Activated T-cell treated with anti-CD3 and anti-CD28 coated beads for 24 hours (primary cell): ENCODE data around the gene KRT40.

Source experiments
- DNase-seq: peaks from one replicate; pipeline ENCODE4 v3.0.0-alpha.2; 2020; ENCODE audit warnings: low read depth

Gene KRT40

DNA sequence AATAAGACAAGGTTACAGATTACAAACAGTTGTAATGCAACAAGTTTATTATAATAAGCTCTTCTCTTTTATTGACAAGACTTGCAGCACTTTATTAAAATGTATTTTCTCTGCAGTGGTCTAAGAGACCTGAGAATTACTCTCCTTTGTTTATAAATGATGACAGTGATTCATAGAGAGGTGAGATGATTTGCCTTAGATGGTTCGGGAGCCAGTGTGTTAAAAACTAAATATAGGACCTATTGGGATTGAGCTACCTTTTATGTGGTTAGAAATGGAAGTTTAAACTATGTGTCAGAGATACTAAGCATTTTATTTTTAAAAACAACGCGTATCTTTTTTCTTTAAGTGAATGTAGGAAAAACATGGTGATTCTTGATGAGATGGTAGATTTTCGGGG lies 12.7 kb upstream of the KRT40 start:
- DNase-seq, result no peak

DNA sequence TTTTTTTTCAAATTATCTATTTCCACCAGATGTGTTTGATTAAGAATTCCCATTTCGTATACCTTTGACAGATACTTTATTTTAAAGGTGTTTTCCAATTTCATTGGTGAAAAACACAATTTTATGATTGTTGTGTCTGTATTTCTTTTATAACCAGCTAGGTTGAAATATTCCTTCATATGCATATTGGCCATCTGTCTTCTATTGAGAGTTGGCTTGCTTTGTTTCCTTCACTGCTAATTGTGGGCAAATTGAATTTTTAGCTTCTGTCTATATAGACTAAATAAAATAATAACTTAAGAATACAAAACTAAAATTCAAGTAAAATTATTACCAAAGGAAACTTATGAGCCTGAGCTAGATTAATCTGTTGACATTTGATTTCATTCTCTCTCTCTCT lies 11.0 kb upstream of the KRT40 start:
- DNase-seq, result no peak

DNA sequence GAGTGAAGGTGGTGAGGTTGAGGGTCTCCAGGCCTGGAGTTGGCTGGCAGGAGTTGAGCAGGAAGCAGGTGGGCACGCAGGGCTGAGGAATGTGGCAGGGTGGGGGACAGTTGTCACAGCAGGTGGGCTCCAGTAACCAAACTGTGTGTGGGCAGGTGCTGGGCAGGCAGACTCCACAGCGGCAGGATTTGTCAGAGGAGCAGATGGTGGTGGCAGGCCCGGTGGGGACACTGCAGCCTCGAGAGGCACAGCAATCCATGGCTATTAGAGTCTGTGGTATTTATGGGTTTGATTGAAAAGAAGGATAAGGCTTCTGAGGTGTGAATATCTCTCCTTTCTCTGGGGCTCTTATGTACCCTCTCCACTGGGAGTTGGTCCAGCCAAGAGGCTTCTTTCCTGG lies 9.7 kb upstream of the KRT40 start, which contains the start of gene KRTAP3-3:
Gene KRTAP3-3, minus strand, starts transcription at position 326 of the 400 bp plus-strand sequence. Its CDS starts 67 bp downstream, at position 259.
- no peak for DNase-seq

DNA sequence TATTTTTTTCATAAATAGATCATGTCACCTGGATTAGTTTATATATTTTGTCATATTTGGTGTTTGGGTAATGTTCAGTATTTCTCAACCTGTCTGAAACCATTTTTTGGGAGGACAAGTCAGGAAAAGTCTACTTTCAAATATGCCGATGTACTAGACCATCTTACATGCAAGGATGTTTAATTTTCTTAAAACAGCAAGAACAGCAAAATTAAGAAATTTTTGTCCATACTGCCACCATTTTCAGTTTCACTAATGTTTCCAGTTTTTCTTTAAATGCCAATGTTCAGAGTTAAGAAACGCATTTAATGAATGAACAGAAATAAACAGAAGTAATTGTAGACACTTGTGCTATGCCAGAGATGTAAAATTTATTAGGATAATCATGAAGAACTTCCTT lies 9.0 kb upstream of the KRT40 start:
- no peak for DNase-seq

DNA sequence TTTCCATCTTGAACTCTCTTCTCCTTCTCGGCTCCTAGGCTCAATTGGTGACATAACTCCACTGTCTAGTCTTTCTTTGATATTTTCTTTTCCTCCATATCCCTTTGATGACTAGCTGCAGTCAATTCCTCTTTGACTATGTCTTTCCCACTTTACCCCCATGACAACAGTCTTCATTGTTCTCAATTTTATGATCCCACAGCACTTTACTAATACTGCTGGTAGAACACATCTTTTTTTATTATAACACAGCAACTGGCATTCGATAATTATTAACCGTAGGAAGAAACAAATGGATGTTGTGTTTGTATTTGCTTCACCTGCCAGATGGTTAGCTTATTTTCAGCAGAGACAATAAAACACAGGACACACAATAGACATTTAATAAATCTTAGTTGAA lies 8.5 kb upstream of the KRT40 start:
- DNase-seq, result no peak

DNA sequence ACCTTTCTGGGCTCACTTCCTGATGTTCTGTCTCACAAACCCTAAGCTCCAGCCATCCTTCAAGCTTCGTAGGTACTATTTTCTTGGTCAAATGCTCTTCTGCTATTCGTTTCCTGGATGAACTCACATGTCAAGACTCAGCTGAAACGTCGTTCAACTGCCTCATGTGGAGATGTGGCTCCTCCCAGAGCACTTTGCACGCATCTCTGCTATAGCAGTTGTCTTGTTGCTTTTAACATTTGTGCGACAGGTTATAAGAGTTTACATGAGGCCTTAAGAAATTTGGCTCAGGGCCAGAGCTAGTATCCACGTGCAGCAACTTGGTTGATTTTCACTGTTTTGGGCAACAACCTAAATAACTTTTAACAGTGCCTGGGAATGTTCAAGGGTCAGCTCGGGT lies 2.8 kb upstream of the KRT40 start:
- DNase-seq, result no peak

DNA sequence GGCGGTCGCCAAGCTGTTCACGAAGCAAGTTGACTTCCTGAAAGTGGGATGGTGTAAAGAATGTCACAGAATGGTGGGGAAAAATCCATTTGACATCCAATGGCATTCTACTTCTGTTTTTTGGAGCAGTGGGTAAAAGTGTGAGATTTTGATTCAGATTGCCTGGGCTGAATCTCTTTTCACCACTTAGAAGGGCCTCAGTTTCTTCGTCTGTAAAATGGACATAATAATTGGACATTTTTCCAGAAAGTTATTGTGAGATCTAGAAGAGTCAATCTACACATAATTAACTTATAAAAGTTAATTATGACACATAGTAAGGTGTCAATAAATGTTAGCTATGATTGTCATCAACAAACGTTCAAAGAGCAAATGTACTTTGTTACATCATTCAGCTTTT lies 3.0 kb downstream of the KRT40 start:
- no peak for DNase-seq

DNA sequence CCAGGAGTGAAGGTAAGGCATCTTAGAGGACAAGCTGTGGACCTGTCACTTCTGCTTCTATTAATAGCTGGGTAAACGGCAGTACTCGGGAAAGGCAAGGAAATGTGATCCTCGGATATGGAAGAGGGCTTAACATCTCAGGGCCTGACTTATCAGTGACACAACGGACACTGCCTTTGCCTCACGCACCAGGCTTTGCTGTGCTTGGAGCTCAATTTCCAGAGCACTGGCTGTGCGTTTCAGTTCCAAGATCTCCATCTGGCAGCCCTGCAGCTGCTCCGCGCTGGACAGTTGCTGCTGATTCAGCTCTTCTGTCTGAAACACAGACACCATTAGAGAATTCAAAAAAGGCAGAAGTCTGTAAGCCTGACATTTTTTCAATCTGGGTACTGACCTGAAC lies 3.5 kb downstream of the KRT40 start:
- DNase-seq, result no peak

DNA sequence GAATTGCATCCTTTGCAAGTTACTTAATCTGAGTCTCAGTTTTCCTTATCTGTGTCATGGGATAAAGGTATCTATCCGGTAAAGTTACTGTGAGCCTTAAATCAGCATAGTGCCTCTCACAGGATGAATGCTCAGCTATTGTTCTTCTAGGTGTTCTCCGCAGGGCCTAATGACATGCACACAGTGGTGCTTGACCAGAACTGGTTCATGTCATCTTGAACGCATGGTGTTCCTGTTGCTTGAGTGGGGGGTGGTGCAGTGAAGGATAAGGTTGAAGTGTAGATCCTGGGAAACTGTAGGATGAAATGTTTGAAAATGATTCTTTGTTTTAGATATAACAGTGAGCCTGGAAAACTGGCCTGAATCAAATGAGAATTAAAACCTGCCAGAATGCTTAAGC lies 4.0 kb downstream of the KRT40 start:
- DNase-seq, result no peak

DNA sequence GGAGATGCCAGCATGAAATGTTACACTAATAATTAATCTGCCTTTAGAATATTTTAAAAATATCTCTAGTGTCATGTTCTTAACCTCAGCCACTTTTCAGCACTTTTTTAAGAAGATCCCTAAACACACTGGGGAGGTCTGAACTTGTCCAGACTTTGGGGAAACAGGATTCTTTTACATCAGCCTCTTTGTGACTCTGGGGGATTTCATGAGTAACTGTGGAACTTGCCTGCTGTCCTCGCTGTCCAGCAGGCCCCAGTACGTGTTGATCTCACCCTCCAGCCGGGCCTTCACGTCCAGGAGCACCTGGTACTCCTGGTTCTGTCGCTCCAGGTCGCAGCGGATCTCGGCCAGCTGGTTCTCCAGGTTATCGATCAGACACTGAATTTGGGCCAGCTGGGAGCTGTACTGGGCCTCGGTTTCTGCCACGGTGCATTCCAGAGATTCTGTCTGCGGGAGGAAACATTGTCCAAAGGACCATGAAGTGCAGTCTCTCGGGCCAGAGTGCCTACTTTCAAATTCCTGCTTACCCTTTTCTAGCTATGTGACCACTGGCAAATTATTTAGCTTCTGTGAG lies 5.5 kb downstream of the KRT40 start:
- DNase-seq, result no peak

DNA sequence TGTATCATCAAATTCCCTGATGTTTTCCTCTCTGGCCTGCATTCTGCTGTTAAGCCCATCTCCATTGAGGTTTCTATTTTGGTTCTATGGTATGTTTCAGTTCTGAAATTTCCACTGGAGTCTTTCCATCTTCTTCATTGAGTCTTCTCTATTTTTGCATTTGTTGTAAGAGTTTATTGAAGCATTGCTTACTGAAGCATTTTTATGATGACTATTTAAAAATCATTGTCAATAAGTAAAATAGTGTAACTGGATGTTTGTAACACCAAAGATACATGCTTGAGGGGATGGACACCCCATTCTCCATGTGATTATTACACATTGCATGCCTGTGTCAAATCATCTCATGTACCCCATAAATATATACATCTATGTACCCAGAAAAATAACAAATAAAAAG lies 8.6 kb downstream of the KRT40 start:
- no peak for DNase-seq

DNA sequence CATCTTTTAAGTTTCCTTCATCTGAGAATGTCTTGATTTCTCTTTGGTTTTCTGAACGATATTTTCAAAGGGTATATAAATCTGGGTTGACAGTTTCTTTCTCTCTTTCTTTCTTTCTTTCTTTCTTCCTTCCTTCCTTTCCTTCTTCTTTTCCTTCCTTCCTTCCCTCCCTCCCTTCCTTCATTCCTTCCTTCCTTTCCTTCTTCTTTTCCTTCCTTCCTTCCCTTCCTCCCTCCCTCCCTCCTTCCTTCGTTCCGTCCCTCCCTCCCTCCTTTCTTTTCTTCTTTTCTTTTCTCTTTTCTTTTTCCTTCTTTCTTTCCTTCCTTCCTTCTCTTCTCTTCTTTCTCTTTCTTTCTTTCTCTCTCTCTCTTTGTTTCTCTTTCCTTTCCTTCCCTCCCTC lies 9.8 kb downstream of the KRT40 start:
- no peak for DNase-seq

DNA sequence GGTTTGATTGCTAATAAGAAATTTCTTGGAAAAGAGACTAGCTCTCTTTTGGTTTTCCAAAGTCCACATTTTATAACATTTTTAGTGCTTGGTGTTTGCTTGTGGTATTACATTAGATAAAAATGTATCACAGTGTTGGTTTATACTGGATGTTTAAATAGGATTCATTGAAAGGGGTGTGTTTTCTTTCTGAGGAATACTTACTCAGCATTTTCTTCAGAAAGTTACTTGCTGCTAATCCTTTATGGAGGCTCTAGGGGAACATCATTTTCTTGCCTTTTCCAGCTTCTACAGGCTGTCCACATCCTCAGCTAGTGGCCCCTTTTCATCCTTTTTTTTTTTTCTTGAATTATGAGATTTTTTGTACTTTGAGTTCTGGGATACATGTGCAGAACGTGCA lies 16.5 kb downstream of the KRT40 start:
- no peak for DNase-seq

DNA sequence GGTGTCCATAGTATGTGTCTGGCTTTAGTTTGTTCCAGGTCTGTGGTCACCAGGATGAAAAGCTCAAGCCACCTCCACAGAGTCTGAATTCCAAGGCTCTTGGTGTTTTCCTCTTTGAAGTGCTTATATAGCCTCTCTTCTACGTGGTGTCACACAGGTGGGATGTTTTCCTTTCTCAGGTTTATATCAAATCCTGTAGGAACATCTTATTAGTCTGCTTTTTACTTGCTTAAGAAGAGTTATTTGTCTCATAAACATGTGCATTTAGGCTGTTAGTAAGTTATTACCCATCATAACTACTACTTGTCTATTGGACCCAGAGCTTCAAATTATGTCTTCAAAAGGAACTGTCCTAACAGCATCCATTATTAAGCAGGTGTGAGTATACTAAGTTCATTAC lies 17.3 kb downstream of the KRT40 start, which contains the start of gene KRT39:
Gene KRT39, minus strand, starts transcription at position 101 of the 400 bp plus-strand sequence. Its CDS starts 92 bp downstream, at position 9.
- DNase-seq, result no peak

DNA sequence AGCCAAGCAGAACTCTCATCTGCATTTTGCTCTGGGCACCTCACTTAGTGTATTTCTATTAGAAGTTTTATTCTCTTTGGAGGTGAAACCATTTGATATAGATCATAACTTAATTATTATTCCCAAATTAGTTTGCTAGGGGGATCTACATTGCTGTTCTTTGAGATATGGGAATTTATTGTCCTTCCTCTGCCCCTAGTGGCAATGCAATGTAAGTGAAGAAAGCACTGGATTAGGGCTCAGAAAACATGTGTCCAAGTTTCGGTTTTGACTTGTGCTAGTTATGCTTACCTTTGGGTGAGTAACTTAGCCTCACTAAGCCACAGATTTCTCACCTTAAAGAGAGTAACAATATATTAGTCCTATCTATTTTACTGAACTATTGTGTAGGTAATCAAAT lies 20.3 kb downstream of the KRT40 start:
- no peak for DNase-seq

DNA sequence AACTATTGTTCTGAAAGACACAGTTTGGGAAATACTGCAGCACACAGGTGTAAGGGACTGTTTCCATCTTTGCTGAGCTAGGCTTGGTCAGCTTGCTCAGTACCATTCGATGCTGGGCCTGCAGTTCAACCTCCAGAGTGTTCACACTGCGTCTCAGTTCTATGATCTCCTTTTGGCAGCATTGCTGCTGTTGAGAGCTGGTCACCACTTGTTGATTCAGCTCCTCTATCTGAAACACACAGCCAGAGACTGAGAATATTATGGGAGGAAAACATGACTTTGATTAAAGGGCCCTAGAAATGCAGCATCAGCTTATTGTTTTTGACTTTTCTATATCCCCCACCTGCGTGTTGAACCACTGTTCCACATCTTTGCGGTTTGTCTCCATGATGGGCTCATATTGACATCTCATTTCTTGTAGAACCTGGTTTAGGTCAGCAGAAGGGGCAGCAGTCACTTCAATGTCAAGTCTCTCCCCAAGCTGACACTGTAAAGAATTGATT lies 22.0 kb downstream of the KRT40 start:
- DNase-seq, result no peak

DNA sequence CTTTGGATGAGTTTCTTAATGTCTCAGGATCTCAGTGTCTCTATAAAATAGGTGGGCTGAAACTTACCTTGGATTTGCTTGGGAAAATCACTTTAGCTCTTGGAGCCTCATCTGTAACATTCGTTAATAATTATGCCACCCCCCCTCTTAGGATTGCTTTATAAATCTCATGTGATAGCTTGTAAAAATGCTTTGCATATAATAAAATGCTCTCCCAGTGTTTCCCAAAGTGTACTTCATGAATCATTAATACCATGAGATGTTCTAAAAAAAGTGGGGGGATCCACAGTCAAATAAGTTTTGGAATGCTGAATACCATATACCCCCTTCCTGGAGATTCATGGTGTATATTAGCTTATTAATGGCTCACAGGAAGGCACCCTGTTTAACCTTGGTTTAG lies 22.5 kb downstream of the KRT40 start:
- DNase-seq, result no peak

DNA sequence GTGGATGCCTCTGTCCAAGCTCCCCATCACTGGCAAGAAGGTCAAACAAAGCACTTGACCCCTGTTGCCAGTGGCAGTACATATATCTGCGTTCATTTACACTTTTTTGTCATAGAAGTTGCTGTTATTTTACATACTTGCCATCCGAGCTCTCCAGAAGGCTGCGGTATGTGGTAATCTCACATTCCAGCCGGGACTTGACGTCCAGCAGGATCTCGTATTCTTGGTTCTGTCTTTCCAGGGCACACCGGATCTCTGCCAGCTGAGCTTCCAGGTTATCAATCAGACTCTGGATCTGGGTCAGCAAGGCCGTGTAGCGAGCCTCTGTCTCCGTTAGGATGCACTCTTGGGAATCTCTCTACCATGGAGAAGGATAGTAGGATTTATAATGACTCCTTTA lies 24.0 kb downstream of the KRT40 start:
- DNase-seq, result no peak

DNA sequence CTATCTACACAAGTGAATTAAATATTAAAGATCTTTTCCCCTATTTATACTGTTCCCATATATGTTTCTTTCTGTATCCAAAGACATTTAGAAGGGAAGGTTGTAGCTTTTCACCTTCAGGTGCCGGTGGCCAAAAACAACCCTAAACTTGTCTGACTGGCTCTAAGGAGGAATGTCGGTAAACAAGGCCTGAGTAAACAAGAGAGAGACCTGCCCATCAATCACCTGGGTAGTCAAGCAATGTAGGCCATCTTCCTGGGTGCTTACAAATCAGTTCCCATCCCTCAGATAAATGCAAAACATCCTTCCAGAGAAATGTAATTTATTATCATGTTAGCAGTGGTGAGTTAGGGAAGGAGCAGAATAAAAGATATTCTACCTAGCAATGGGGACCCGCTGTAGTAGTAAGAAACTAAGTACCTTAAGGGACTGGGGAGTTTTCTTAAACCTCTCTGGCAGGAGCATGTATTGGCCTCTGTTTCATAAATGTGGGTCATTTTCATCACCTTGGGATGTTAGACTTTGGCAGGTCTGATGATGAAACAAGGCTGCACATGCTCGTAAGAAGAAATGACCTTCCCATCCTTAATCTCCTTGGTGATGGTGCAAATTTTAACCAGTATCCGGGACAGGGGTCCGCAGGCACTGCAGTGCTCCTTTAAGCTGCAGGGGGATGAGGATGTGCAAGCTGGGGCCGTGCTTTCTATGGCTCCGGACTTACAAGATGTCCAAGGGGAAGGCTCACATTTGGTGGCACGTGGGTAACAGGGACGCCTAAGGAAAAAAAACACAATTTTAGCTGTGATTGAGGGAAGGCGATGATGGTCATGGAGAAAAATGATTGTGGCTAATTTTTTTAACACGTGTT lies 25.8 kb downstream of the KRT40 start:
- no peak for DNase-seq

DNA sequence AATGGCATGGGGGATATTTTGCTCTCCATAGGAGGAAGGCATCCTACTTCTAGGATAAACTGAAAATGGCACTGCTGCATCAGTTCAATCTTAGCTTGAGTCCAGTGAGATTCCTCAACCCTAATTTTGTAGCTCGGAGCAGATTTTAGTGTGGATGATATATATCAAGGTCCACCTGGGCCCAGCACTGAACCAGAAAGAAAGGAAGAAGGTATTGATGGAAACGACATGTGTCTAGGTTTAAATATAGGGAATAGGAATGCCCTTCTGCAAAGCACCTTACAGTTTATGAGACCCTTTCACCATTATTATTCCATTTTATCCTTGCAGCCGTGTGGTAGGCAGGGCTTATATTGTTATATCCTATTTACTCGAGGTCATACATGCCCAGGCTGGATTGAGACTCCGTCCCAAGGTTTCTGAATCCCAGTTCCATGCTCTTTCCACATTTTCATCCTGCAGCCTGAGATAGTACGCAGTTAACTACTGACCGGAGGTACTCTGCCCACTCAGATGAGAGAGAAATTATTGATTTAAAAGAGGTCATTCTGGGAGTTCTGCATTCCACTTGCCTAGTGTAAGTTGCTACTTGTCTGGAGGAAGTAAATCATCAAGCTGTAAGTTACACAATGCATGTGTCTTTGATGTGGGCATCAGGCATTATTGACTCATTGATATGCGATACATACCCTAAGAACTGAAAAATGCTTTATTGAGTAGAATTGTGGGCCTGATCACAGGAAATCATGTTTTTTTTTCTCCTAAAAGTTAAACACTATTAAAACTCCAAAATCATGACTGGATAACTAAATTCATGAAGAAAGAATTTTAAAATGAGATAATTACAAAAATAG lies 27.5 kb downstream of the KRT40 start:
- DNase-seq, result no peak

DNA sequence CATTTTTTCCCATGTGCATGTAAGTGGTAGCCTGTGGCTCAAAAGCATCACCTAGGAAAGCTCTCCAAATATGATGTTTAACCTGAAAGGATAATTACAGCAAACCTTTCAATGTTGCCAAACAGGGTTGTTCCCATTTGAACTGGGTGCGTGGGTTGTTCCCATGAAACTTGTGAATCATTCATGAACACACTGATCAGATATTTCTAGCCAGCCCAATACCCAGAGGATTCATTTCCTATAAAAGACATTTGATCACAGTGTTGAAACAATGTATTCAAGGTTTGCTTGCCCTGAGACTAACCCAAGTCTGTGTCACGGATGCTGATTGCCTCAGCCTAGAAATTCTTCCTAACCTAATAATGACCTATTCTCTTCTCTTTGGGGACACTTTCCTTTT lies 30.2 kb downstream of the KRT40 start:
- DNase-seq, result no peak

DNA sequence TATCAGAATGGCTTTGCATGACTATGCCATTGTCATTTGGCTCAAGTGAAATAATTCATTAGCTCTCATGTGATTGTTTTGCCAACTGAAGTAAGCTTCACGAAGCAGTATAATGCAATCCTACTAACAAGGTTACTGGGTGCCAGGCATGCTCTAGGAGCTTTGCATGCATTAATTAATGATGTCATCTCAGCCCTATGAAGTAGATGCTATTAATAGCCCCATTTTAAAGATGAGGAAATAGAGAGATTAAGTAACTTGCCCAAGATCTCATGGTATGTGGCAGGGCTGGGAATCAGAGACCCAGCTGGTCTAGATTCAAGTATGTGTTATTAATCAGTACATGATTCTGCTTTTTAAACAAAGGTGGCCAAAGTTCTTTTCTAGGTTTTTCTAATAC lies 31.5 kb downstream of the KRT40 start:
- no peak for DNase-seq

DNA sequence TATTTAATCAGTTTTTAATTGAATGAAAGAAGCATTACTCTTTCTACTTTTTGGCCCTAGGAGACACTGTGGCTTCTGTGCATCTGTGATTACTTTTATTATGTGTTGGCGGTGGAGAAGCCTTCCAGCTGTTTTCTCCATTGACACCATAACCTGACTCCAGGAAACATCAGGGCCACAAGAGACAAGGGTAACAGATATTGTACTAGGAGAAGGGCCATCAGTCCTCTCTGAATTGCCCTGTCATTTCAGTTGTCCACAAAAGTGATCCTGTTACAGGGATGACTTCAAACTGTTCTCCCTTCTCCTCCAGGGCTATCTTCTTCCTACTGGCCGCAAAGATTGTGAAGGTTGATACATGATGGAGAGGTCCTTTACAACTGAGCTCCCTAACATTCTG lies 32.0 kb downstream of the KRT40 start:
- no peak for DNase-seq
